Measurements from ENCODE around the gene MYBPH.

The MYBPH gene

GRCh38 chr1:203124546-203125317 lies 50.9 kb downstream of the MYBPH start:
- no peak for DNase-seq (ENCODE audit: low read depth)
- TF ChIP-seq CTCF (IDR thresholded peaks at IDR 0.05; ENCODE audit: control insufficient read depth, extremely low read depth, insufficient read depth) = no peak
- no peak overlapping the region for H3K4me3 ChIP-seq (ENCODE audit: low read depth, low read length)

DNA sequence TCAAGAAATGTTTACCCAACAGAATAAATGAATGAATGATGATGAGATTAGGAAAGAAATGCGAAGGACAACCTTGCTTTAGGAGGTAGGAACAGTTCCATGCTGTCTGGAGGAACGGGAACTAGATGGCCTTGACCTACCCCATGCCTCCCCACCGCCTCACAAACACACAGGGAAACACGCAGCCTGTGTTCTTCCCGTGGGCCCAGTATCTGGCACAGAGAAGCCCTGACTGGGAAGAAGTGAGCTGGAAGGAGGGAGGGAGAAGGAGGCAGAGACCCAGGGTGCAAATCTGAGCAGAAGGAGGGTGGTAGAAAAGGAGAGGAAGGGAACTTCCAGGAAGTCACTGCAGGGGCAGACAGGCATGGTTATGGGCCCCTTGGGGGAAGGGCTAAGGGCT lies 51.6 kb downstream of the MYBPH start:
- no peak overlapping the region for H3K4me3 ChIP-seq (ENCODE audit: low read depth, low read length)
- TF ChIP-seq CTCF (IDR thresholded peaks at IDR 0.05; ENCODE audit: control insufficient read depth, extremely low read depth, insufficient read depth) = no peak
- no peak for DNase-seq (ENCODE audit: low read depth)

- DNase-seq (ENCODE audit: low read depth) = no peak
- TF ChIP-seq CTCF (IDR thresholded peaks at IDR 0.05; ENCODE audit: control insufficient read depth, extremely low read depth, insufficient read depth) = no peak
- no peak overlapping the region for H3K4me3 ChIP-seq (ENCODE audit: low read depth, low read length)
Measured at GRCh38 chr1:203122159-203122558, 53.5 kb downstream of the MYBPH start.

DNA sequence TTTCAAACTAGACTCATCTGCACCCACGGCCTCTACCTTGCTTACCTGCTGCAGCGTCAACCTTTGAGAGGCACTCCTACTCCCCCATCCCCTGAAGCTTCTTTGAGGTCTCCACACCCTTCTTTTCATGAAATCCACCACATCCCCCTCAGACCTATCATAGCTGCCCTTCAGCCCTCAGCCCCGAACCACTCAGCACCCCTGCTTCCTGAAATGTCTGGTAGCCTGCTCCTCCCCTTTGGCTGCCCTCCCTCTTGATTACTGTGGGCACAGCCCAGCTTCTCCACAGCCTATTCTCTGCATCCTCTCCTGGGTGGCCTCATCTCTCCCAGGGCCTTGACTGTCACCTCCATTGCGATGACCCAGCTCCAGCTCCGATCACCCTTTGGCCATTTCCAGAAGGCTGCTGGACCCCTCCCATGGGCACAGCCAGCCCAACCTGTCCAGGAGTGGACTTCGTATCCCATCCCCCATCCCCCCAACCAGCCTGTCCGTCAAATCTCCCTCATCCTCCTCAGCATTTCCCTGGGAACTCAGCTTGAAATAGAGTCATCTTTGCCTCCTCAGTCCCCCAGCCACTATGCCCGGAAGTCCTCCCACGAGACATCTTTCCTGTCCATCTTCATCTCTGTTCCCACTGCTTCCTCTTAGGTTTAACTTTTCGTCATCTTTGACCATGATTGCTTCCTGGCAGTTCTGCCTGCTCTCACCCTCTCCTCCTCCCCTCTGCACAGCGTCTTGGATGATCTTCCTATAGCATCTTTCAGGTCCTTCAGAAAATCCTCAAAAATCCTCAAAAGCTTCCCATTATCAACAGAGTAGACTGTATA lies 54.2 kb downstream of the MYBPH start:
- no peak for DNase-seq (ENCODE audit: low read depth)
- no peak for TF ChIP-seq CTCF (IDR thresholded peaks at IDR 0.05; ENCODE audit: control insufficient read depth, extremely low read depth, insufficient read depth)
- no peak overlapping the region for H3K4me3 ChIP-seq (ENCODE audit: low read depth, low read length)

DNA sequence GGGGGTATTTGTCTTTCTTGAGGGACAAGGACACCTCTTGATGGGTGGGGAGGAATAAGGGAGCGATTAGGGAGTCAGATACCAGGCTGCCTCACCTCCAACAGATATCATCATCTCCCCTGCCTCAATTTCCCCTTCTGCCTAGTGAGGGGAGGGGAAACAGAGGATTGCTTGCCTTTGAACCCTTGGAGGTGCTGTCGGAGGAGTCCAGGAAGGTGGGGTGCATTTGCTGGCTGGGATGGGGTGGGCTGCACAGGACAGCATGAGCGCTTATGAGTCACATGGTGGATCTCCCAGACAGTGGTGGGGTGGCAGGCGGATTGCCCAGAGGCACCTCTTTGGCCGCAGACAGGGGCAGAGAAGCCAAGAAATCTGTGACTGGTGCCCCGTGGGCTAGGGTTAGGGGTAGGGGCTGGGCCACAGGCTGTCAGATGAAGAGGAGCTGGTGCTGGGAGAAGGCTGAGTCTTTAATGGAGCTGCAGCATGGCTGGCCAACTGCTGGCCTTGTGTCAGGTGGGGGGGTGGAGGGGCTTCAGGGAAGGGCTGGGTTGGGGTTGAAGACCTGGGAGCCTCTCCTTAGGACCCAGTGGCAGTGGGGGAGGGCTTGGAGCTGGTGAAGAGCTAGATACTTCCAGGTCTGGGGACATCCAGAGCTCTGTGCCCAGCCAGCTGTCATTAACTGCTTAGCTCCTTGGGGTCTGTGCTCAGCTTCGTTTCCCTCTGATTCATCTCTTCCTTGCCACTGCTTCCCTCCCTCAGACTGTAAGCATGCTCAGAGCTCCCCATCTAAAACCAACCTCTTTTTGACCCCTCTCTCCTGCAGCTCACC lies 55.1 kb downstream of the MYBPH start:
- H3K4me3 ChIP-seq (ENCODE audit: low read depth, low read length) = no peak overlapping the region
- no peak for TF ChIP-seq CTCF (IDR thresholded peaks at IDR 0.05; ENCODE audit: control insufficient read depth, extremely low read depth, insufficient read depth)
- DNase-seq (ENCODE audit: low read depth) = no peak

Data from LNCaP clone FGC (cell line).